Activated effector memory CD4-positive, alpha-beta T cell treated with anti-CD3 and anti-CD28 coated beads, Interleukin-2, amount 50 U/mL, for 16 hours (primary cell): ENCODE results near the gene ASPDH.

Experiments
- DNase-seq: peaks from one replicate; pipeline ENCODE4 v3.0.0-alpha.2; 2020

Gene ASPDH

GRCh38 chr19:50494186-50495019 is 19.3 kb downstream of the ASPDH start:
- DNase-seq: peak; percentile 10

- DNase-seq: peak; percentile 25
Measured at GRCh38 chr19:50493171-50493570, 20.5 kb downstream of the ASPDH start.

- DNase-seq: peak; percentile 73
Measured at GRCh38 chr19:50492303-50493052, 21.2 kb downstream of the ASPDH start.

DNA sequence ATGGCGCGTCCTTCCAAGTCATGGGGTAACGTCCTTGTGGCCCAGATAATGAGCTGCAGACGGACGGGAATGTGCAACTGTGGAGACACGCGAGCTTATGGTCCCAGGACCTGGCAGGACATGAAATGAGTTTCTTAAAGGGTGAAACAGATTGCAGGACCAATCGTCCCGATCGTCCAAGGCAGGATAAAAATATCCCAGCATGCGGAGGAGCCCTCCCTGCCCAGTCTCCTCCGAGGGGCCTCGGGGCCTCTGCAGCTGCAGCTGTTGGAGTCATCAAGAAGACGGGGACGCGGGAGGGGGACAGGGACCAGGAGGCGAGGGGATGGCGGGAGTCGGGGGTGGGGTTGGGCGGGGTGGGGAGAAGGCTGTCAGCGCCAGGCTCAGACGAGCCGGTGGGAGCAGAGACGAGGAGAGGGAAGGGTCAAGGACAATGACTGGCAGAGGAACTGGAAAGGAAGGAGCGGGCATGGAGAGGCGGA is 22.7 kb downstream of the ASPDH start:
- peak; percentile 49 for DNase-seq

DNA sequence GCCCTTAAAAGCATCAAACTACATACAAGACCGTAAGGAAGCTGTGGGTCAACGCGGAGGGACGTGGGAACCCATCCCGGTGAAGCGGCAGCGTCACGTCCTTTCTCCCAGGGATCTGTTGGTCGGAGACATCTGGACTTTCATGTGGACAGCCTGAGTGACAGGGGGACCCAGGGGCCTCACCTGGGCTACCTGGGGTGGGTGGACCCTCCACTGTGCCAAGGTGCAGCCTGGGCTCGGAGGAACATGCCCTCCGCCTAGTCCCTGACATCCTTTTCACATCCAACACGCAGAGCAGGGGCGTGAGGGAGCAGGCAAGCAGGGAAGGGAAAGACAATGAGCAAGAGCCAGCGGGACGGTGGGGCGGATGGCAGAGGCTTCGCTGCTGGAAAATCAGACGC is 23.3 kb downstream of the ASPDH start:
- peak; percentile 53 for DNase-seq

DNA sequence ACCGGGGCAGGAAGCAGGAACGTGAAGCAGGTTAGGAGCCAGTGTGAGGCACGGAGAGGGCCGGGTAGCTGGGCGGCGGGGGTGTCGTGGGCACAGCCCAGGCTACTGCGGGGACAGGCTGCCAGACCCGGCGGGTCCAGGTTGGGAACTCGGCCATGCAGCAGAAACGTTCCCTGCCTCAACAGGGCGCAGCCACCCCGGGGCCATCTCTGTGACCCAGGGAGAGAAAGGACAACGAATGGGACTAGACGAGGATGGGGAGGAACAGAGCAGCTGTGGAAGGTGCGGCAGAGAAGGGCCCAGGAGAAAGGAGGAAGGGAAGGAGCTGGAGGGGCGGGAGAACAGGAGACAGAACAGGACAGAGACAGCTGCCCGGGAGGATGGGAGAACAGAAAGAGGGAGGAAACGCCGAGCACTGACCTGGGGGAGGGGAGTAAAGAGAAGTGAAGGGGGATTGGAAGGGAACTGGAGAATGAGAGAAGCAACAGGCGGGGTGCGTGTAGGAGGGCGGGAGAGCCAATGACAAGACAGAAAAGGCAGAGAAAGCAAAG is 24.2 kb downstream of the ASPDH start:
- peak; percentile 57 for DNase-seq

DNA sequence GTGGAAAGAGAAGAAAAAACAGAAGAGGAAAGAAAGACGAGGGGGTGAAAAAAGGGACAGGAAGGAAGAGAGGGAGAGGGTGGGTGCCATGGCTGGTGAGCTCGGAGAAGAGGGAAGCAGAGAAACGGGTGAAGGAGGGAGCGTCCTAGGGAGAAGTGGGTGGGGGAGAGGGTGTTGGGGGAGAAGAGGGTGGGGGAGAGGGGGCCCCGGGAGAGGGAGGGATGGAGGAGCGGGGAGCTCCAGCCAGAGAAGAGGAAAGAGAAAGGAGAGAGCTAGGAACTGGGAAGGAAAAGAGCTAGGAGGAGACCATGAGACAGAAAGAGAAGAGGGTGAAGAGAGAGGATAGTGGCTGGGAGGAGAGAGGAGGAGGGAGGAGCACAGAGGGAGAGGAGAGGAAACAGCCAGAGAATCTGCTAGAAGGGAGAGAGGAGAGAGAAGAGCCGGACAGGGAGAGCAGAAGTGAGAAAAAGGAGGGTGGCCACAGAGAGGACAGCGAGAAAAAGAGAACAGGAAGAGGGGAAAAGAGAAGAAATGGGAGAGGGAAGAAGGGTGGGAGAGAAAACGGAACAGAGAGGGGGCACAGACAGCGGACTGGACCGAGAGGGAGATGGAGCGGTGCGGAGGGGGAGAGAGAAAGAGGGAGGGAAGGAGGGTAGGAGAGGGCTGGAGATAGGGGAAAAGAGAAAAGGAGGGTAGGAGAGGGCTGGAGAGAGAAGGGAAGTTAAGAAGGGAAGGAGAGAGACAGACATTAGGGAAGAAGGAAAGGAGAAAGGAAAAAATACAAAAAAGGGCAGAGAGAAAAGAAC is 25.1 kb downstream of the ASPDH start:
- peak; percentile 12 for DNase-seq

DNA sequence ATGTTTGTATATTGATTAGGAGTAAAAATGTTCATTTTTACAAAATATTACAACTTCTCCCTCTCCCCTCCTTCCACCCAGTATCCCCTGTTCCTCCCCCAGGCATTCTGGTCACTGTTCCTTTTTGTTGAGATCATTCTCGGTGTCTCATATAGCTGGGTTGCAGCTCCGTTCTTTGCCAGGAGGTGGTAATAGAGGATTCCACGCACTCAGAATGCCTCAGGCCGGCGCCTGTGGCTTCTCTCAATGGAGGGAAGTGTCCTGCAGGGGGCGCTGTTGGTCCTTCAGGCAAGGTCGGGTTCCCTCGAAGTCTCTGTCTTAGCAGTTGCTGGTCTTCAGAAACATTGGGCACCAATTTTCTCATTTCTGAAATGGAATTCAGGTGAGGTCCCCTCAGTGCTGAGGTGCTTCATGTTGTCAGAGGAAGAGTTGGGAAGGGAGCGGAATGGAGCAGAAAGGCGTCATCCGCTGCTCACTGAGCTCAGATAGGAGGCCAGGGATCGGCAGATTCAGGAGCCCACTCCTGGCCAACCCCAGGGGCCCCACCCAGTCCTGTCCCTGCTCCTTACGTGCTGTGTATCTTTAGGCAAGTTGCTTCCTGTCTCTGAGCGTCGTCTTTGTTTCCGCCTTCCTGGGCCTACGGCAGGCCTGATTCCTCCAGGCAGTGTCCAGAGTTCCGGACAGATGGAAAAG is 26.7 kb downstream of the ASPDH start:
- peak; percentile 81 for DNase-seq

GRCh38 chr19:50485284-50485955 is 28.3 kb downstream of the ASPDH start:
- DNase-seq: peak; percentile 55

- DNase-seq: peak; percentile 55
Measured at GRCh38 chr19:50482916-50483315, 30.8 kb downstream of the ASPDH start.

DNA sequence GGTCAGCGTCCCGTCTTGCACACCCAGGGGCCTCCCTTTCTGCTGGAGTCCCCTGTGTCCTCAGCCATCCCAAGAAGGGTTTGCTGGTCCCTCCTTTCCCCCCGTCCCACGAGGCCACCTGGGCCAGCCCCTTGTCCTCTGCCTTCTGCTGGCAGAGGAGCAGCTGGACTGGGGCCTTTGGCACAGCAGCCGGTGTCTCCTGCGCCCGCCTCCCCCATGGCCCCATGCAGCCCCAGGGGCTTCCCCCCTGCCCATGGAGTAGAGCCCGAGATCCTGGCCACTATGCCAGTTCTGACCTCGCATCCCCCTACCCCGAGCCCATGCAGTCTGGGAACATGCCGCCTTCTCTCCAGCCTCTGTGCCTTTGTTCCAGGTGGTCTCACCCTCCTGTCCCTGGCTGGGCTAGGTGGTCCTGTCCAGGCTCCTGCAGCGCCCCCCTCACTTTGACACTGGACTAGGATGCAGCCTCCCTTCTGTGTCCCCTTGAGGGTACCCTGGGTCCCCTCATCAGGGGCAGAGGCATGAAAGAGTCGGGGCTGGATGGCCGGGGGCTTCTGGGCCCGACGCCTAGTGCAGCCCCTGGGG is 31.4 kb downstream of the ASPDH start:
- peak; percentile 58 for DNase-seq

GRCh38 chr19:50481351-50482149 is 32.2 kb downstream of the ASPDH start:
- DNase-seq: no peak

DNA sequence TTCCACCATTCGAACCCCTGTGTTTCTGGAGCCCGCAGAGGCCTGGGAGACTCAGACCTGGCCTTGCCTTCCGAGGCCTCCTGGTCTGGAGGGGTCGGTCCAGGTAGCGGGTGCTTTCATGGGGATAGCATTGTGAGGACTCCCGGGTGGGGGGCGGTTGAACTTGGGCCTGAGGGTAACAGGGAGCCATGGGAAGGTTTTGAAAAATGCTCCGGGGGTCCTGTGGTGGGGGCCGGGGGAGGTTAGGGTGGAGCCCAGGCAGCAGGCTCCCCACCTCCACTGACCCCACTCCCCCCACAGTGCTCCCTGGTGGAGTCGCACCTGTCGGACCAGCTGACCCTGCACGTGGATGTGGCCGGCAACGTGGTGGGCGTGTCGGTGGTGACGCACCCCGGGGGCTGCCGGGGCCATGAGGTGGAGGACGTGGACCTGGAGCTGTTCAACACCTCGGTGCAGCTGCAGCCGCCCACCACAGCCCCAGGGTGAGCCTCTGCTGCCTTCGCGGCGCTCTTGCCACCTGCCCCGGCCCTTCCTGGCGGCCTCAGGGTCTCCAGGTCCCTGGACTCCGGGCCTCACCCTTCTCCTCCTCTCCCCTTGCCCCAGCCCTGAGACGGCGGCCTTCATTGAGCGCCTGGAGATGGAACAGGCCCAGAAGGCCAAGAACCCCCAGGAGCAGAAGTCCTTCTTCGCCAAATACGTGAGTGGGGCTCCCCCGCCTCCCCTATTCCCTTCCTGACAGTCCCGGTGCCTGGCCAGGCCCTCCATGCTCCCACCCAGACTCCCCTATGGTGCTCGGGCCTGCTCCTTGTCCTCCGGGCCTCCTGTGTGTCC is 33.2 kb downstream of the ASPDH start:
- peak; percentile 50 for DNase-seq

GRCh38 chr19:50479761-50480251 is 33.9 kb downstream of the ASPDH start:
- peak; percentile 56 for DNase-seq

- peak; percentile 64 for DNase-seq
Measured at GRCh38 chr19:50478901-50479715, 34.6 kb downstream of the ASPDH start.

DNA sequence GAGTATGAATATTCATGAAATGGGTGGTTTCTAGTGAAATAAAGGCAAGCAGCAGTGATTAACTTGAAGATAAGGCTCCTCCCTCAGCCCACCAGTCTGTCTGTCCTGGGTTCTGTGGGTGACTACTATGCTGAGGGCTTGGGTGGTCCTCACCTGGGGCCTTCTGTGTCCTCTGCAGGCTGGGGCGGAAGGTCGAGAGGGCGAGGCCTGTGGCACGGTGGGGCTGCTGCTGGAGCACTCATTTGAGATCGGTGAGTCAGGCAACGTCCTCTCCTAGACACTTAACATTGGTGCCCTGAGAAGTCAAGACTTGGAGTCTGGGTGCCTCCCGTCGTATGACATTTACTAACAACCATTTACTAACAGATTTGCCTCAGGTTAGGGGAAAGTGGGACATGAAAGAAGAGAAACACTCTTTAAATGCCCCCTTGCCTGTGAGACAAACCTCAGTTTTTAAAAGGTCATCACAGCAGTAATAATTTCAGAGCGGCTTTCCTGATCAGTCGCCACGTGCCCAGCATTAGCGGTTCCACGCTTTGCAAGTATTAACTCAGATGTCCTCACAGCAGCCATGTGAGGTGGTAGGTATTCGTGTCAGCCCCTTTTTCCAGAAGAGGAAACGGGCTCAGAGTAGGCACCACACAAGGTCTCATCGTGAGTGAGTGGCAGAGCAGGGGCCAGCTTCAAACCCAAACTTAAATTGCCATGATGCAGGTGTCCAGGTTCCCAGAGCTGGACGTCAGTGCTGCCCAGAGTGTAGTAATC is 35.8 kb downstream of the ASPDH start:
- peak; percentile 61 for DNase-seq

- DNase-seq: no peak
Measured at GRCh38 chr19:50476907-50477238, 36.8 kb downstream of the ASPDH start.
